ENCODE results near the gene KCNJ10. TPM values are rescaled to one million over a fixed set of nuclear protein-coding genes. Genes with fewer than 3 reads are reported as not detected.
A peak's percentile ranks its signal among the peaks of the same experiment; 100 is the strongest.

The KCNJ10 gene
- total RNA-seq, 1 donor from 2014 or later: not detected

- DNase-seq: no peak
- intact Hi-C loops (cut with micrococcal nuclease): loop anchor here (10.0 kb wide), 1 partner anchor 75 kb away; no protein-coding TSS in a partner anchor
- no peak for ATAC-seq
Measured at GRCh38 chr1:160009801-160010200, 60.2 kb downstream of the KCNJ10 start.

DNA sequence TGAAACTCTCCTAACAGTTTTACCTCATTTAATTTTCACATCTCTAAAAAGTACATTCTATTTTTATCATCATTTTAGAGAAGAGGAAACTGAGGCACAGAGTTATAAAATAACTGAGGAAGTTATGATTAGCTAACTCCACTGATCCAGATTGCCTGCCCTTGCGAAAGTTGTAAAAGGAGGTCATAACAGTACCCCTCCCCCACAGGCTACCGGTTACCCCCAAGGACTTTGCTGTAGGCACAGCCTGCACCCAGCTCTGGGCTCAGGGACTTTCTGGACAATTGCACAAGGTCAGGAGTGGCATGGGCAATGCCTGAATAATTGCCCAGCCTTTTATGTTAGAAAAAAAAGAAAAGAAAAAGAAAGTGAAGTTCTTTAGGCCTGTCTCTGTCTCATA, 60.9 kb downstream of the KCNJ10 start:
- intact Hi-C loops (cut with micrococcal nuclease): loop anchor here (10.0 kb wide), 1 partner anchor 74 kb away; no protein-coding TSS in a partner anchor

GRCh38 chr1:160007577-160008200, 62.3 kb downstream of the KCNJ10 start:
- no peak for DNase-seq
- ATAC-seq: no peak
- intact Hi-C loops (cut with micrococcal nuclease): loop anchor here (10.0 kb wide), 1 partner anchor 73 kb away; no protein-coding TSS in a partner anchor

More for the DNA sequence above, 60.9 kb downstream of the KCNJ10 start:
- ATAC-seq: no peak
- DNase-seq: no peak

- ATAC-seq (peak; percentile 79), DNase-seq (peak; percentile 84)
- intact Hi-C loops (cut with micrococcal nuclease): loop anchor here (10.0 kb wide), 1 partner anchor 72 kb away; no protein-coding TSS in a partner anchor
Measured at GRCh38 chr1:160006312-160006940, 63.5 kb downstream of the KCNJ10 start.

- intact Hi-C loops (cut with micrococcal nuclease): loop anchor here (10.0 kb wide), 1 partner anchor 70 kb away; no protein-coding TSS in a partner anchor
- no peak for ATAC-seq
Measured at GRCh38 chr1:160005070-160005469, 64.9 kb downstream of the KCNJ10 start.

GRCh38 chr1:160004425-160004824, 65.5 kb downstream of the KCNJ10 start:
- intact Hi-C loops (cut with micrococcal nuclease): loop anchor here (10.0 kb wide), 1 partner anchor 70 kb away; no protein-coding TSS in a partner anchor
- DNase-seq: no peak

More at GRCh38 chr1:160005070-160005469, 64.9 kb downstream of the KCNJ10 start:
- DNase-seq: no peak

DNA sequence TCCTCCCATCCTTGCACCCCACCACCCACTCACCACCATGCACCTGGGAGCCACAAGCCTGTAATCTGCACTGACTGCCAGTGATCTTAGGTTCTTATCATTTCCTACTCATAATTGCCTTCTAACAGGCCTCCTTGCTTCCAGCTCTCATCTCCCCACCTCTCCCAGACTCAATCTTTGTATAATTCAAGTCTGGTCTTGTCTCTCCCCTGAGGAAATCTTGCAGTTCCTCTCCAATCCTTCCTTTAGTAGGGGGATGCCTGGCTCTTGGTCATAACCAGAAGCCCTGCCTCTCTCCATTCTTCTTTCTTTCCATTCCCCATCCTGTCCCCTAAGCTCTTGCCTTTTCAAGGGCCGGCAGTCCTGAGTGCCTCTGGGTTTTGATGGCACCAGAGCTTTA, 66.0 kb downstream of the KCNJ10 start:
- ATAC-seq: no peak
- intact Hi-C loops (cut with micrococcal nuclease): loop anchor here (10.0 kb wide), 1 partner anchor 69 kb away; no protein-coding TSS in a partner anchor
- DNase-seq: no peak

More at GRCh38 chr1:160004425-160004824, 65.5 kb downstream of the KCNJ10 start:
- ATAC-seq: no peak

DNA sequence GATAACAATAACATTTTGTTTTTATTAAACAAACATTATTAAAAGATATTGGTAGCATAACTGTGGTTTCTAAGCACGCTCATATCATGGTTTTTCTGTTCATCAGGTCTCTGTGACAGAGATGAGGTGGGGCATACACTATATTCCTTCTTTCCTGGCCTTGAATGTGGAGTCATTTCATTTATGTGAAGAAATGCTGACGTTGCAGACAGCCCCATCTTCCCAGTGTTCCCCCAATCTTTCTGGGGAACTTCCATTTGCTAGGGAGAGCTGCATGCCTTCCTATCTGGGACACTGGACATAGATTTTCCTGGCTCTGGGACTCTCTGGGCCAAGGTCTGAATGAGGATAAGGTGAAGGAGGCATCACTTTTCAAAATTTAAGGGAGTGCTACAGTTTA, 68.5 kb downstream of the KCNJ10 start:
- DNase-seq (no peak), ATAC-seq (no peak)
- intact Hi-C loops (cut with micrococcal nuclease): loop anchor here (10.0 kb wide), 1 partner anchor 67 kb away; no protein-coding TSS in a partner anchor

- intact Hi-C loops (cut with micrococcal nuclease): no loop called here
- no peak for DNase-seq
- no peak for ATAC-seq
Measured at GRCh38 chr1:159999204-159999603, 70.8 kb downstream of the KCNJ10 start.

GRCh38 chr1:159996653-159997052, 73.3 kb downstream of the KCNJ10 start:
- intact Hi-C loops (cut with micrococcal nuclease): no loop called here
- ATAC-seq (peak; percentile 92), DNase-seq (no peak)

GRCh38 chr1:159994896-159995295, 75.1 kb downstream of the KCNJ10 start:
- DNase-seq (no peak), ATAC-seq (no peak)
- intact Hi-C loops (cut with micrococcal nuclease): no loop called here

GRCh38 chr1:159993911-159994310, 76.0 kb downstream of the KCNJ10 start:
- ATAC-seq (no peak), DNase-seq (no peak)
- intact Hi-C loops (cut with micrococcal nuclease): no loop called here

GRCh38 chr1:159992161-159992560, 77.8 kb downstream of the KCNJ10 start:
- intact Hi-C loops (cut with micrococcal nuclease): no loop called here
- DNase-seq: no peak
- peak; percentile 81 for ATAC-seq

- DNase-seq (no peak), ATAC-seq (peak; percentile 14)
- intact Hi-C loops (cut with micrococcal nuclease): no loop called here
Measured at GRCh38 chr1:159991513-159991912, 78.4 kb downstream of the KCNJ10 start.

DNA sequence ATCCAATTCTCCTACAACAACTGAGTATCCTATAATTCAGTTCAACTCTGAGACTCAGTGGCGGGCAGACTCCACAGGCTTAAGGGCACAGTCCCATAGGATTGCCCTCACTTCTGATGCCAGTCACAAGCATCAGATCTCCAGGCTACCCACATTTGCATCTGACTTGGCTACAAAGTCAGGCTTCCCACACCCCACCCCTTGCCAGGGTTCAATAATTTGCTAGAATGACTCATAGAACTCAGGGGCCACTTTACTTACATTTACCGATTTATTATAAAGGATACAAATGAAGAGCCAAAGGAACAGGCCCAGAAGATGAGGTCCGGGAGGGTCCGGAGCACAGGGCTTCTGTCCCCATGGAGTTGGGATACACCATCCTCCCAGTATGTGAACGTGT, 80.0 kb downstream of the KCNJ10 start:
- ATAC-seq (no peak), DNase-seq (no peak)
- intact Hi-C loops (cut with micrococcal nuclease): no loop called here

GRCh38 chr1:159989581-159989980, 80.4 kb downstream of the KCNJ10 start:
- no peak for DNase-seq
- ATAC-seq: no peak
- intact Hi-C loops (cut with micrococcal nuclease): no loop called here

DNA sequence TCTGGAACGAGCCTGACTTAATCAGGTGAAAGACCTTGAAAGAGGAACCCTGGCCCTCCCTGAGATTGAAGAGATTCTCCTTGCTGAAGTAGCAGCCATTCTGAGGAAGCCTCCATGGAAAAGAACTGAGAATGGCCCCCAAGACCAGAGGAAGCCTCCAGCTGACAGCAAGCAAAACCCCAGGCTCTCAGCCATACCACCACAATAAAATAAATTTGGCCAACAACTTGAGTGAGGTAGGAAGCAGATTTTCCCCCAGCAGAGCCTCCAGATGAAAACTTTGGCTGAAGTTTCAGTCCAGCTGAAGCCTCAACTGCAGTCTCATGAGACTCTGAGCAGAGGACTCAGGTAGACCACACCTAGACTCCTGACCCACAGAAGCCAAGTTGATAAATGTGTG, 82.0 kb downstream of the KCNJ10 start:
- ATAC-seq (no peak), DNase-seq (no peak)
- intact Hi-C loops (cut with micrococcal nuclease): no loop called here

- peak; percentile 77 for ATAC-seq
- no peak for DNase-seq
- intact Hi-C loops (cut with micrococcal nuclease): no loop called here
Measured at GRCh38 chr1:159987186-159987585, 82.8 kb downstream of the KCNJ10 start.

GRCh38 chr1:159986531-159986930, 83.4 kb downstream of the KCNJ10 start:
- DNase-seq (no peak), ATAC-seq (no peak)
- intact Hi-C loops (cut with micrococcal nuclease): no loop called here

DNA sequence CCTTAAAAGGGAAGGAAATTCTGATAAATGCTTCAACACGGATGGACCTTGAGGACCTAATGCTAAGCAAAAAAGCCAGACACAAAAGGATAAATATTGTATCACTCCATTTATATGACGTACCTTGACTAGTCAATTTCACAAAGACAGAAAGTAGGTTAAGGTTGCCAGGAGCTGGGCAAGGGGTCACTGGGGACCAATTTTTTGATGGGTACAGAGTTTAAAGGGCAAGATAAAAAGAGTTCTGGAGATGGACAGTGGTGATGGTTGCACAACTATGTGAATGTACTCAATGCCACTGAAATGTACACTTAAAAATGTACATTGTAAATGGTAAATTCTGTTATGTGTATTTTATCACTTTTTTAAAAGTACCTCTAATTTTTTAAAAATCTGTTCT, 83.9 kb downstream of the KCNJ10 start:
- ATAC-seq: no peak
- DNase-seq: no peak
- intact Hi-C loops (cut with micrococcal nuclease): no loop called here
